LNCaP clone FGC (cell line): ENCODE results near the gene GRIA4.

Experiments used
- DNase-seq: peaks from one replicate; pipeline ENCODE4 v3.0.0-alpha.2; 2011; ENCODE audit warnings: low read depth
- H3K4me3 ChIP-seq: 2 replicates; pipeline ENCODE4 v1.5.1; 2011; ENCODE audit warnings: mild to moderate bottlenecking, low read depth, low read length, control low read depth
- CTCF ChIP-seq: IDR thresholded peaks from 2 replicates; pipeline ENCODE4 v1.5.1; 2012; ENCODE audit warnings: mild to moderate bottlenecking; ENCODE audit not compliant: control insufficient read depth, insufficient read depth; ENCODE audit errors: extremely low read depth

The GRIA4 gene

GRCh38 chr11:106022795-106023275 lies 413.0 kb downstream of the GRIA4 start:
- DNase-seq = no peak
- no peak for TF ChIP-seq CTCF
- H3K4me3 ChIP-seq = peak overlapping the region; percentile 78

GRCh38 chr11:106030609-106031008 lies 420.7 kb downstream of the GRIA4 start:
- DNase-seq = no peak
- no peak for TF ChIP-seq CTCF
- no peak overlapping the region for H3K4me3 ChIP-seq

GRCh38 chr11:106031202-106031810 lies 421.4 kb downstream of the GRIA4 start:
- TF ChIP-seq CTCF = no peak
- no peak for DNase-seq
- H3K4me3 ChIP-seq = no peak overlapping the region
